Natural killer cell (primary cell): ENCODE results near the gene PBXIP1. TPM values are rescaled to one million over a fixed set of nuclear protein-coding genes. Genes with fewer than 3 reads are reported as not detected.

Experiments used
- ATAC-seq, 3 donors: fragments of 150-1000 bp in 2 of 3; fragments of 200-7000 bp in 1 of 3; cut with Tn5 transposase; 1 replicate in 1 of 3; 2 replicates in 2 of 3; pipeline ENCODE4 v1.10.0; 2021; ENCODE audit warnings: mild to moderate bottlenecking in 2 of 3, moderate library complexity in 2 of 3
- DNase-seq, 2 donors: peaks; one replicate each; pipeline versions ENCODE4 v3.0.0 to v3.0.0-alpha.2; 2013 to 2021; ENCODE audit warnings: mixed read lengths in 1 of 2
- H3K27ac ChIP-seq: one replicate; pipeline ENCODE4 v1.5.1; 2013; ENCODE audit warnings: mild to moderate bottlenecking, low read length
- H3K27me3 ChIP-seq: one replicate; pipeline ENCODE4 v1.6.1; 2013; ENCODE audit warnings: low read length; ENCODE audit not compliant: control insufficient read depth, insufficient read depth
- H3K36me3 ChIP-seq: one replicate; pipeline ENCODE4 v1.6.1; 2013; ENCODE audit warnings: low read length; ENCODE audit not compliant: control insufficient read depth, insufficient read depth
- H3K4me1 ChIP-seq: one replicate; pipeline ENCODE4 v1.6.1; 2013; ENCODE audit warnings: low read length; ENCODE audit not compliant: control insufficient read depth, insufficient read depth
- H3K4me3 ChIP-seq: one replicate; pipeline ENCODE4 v1.5.1; 2013; ENCODE audit warnings: low read length
- H3K9me3 ChIP-seq: one replicate; pipeline ENCODE4 v1.6.1; 2013; ENCODE audit warnings: low read length; ENCODE audit not compliant: control insufficient read depth, insufficient read depth
- H3K27ac Mint-ChIP-seq, 2 donors: one replicate each; pipeline ENCODE4 v1.8.0; 2022; ENCODE audit warnings: mild to moderate bottlenecking in 2 of 2, mixed read lengths in 2 of 2, moderate library complexity in 1 of 2
- H3K27me3 Mint-ChIP-seq, 2 donors: one replicate each; pipeline ENCODE4 v1.8.0; 2022; ENCODE audit warnings: low read depth in 2 of 2, mixed read lengths in 2 of 2
- H3K36me3 Mint-ChIP-seq: one replicate; pipeline ENCODE4 v1.8.0; 2022; ENCODE audit warnings: mixed read lengths
- H3K4me1 Mint-ChIP-seq, 2 donors: one replicate each; pipeline ENCODE4 v1.8.0; 2022; ENCODE audit warnings: mixed read lengths in 2 of 2
- H3K4me3 Mint-ChIP-seq: one replicate; pipeline ENCODE4 v1.8.0; 2022; ENCODE audit warnings: mild to moderate bottlenecking, moderate library complexity, mixed read lengths
- H3K9me3 Mint-ChIP-seq, 2 donors: one replicate each; pipeline ENCODE4 v1.8.0; 2022; ENCODE audit warnings: mixed read lengths in 2 of 2
- WGBS: methylation state at CpG from one replicate; pipeline ENCODE4 v1.1.7; 2013; ENCODE audit warnings: missing lambda C conversion rate; ENCODE audit not compliant: insufficient coverage; 5-methylcytosine and 5-hydroxymethylcytosine counted together
- intact Hi-C: fragments of 100-400 bp; cut with micrococcal nuclease; formaldehyde crosslinking; loops from one replicate; pipeline ENCODE4 v1.14.2; 2022
- total RNA-seq, 4 donors: library from RNA; stranded (reverse); fragments of 120-200 nt in 1 of 4; gene quantifications; one replicate each; pipeline versions ENCODE4 v1.2.3 to v1.2.4, GENCODE V29; 2013 to 2022
- TF ChIP-seq, protein P1 (sequence below): fragments of 200-600 bp; IDR thresholded peaks from one replicate; pipeline ENCODE4 v1.8.0; 2022; ENCODE audit warnings: antibody characterized with exemption

PBXIP1 gene
- total RNA-seq, 3 donors from 2014 or later (not counting 1 experiment from before 2014, with no cell fraction given), result 158 to 200 (median 197) TPM

DNA sequence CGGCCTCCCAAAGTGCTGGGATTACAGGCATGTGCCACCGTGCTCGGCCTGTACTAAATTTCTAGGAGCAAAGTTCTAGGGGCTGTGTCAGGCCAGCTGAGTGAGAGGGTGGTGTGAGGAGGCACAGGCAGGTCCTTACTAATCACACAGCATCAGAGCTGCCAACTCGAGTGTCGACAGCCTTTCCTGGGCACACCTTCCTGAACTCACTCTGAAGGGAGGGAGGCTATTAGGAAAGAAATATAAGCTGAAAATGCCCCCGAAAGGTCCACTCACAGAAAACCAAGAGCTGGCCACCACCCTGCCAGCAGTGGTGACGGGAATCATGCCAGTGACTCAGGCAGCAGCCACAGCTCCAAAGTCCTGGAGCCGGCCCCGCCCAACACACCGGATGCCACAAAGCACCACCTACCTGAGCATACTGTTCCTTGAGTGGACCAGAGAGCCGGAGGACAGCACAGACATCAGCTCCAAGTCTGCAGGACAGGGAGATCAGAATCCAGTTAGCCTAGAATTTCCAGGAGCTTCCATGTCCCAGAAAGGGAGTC is 23.9 kb downstream of the PBXIP1 start:
- TF ChIP-seq, protein P1, sequence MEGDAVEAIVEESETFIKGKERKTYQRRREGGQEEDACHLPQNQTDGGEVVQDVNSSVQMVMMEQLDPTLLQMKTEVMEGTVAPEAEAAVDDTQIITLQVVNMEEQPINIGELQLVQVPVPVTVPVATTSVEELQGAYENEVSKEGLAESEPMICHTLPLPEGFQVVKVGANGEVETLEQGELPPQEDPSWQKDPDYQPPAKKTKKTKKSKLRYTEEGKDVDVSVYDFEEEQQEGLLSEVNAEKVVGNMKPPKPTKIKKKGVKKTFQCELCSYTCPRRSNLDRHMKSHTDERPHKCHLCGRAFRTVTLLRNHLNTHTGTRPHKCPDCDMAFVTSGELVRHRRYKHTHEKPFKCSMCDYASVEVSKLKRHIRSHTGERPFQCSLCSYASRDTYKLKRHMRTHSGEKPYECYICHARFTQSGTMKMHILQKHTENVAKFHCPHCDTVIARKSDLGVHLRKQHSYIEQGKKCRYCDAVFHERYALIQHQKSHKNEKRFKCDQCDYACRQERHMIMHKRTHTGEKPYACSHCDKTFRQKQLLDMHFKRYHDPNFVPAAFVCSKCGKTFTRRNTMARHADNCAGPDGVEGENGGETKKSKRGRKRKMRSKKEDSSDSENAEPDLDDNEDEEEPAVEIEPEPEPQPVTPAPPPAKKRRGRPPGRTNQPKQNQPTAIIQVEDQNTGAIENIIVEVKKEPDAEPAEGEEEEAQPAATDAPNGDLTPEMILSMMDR, result no peak
- H3K27me3 Mint-ChIP-seq, result no peaks in the 10 kb centered on the region
- Histone ChIP-seq H3K9me3 (no peaks in the 10 kb centered on the region), H3K36me3 (peaks cover 11% of the 10 kb centered on the region), H3K27ac (no peak overlapping the region), H3K4me1 (peaks cover 9% of the 10 kb centered on the region), H3K27me3 (no peaks in the 10 kb centered on the region), H3K4me3 (no peak overlapping the region)
- H3K9me3 Mint-ChIP-seq, result no peaks in the 10 kb centered on the region
- WGBS, result over 99% methylated on average over 9 of the region's 11 CpGs
- ATAC-seq (no peak), DNase-seq (no peak)
- intact Hi-C loops, result no loop called here
- no peak overlapping the region for H3K27ac Mint-ChIP-seq
- H3K4me1 Mint-ChIP-seq, result peaks cover 8 to 14% of the 10 kb centered on the region in 2 donors
- no peak overlapping the region for H3K4me3 Mint-ChIP-seq
- H3K36me3 Mint-ChIP-seq, result no peaks in the 10 kb centered on the region

DNA sequence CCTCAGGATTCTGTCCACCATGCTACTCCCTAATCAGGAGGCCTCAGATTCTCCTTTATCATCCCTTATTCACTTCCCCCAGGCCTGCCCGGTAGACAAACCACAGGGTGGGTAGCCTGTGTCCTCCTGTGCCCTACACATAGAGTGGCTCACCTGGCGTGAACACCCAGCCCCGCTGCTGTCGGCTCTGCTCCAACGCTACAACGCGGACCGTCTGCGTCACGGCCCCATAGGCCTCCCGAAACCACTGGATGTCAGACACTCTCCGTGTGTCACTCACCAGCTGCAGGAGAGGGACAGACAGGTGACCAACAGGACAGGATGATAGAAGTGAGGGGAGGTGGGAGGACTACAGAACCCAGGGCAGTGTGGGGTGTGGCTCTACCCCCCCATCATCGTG is 29.7 kb downstream of the PBXIP1 start:
- intact Hi-C loops, result no loop called here
- Histone ChIP-seq H3K27me3 (no peaks in the 10 kb centered on the region), H3K4me3 (no peak overlapping the region), H3K4me1 (no peaks in the 10 kb centered on the region), H3K27ac (no peak overlapping the region), H3K36me3 (peaks cover 44% of the 10 kb centered on the region), H3K9me3 (no peaks in the 10 kb centered on the region)
- TF ChIP-seq, protein P1, result no peak
- H3K4me1 Mint-ChIP-seq, result peaks cover 0 to 11% of the 10 kb centered on the region in 2 donors
- WGBS, result 74% methylated on average over 13 of the region's 13 CpGs
- no peak for DNase-seq
- H3K4me3 Mint-ChIP-seq, result no peak overlapping the region
- no peaks in the 10 kb centered on the region for H3K27me3 Mint-ChIP-seq
- H3K27ac Mint-ChIP-seq, result no peak overlapping the region
- no peaks in the 10 kb centered on the region for H3K9me3 Mint-ChIP-seq
- H3K36me3 Mint-ChIP-seq, result no peaks in the 10 kb centered on the region
- ATAC-seq, result no peak

DNA sequence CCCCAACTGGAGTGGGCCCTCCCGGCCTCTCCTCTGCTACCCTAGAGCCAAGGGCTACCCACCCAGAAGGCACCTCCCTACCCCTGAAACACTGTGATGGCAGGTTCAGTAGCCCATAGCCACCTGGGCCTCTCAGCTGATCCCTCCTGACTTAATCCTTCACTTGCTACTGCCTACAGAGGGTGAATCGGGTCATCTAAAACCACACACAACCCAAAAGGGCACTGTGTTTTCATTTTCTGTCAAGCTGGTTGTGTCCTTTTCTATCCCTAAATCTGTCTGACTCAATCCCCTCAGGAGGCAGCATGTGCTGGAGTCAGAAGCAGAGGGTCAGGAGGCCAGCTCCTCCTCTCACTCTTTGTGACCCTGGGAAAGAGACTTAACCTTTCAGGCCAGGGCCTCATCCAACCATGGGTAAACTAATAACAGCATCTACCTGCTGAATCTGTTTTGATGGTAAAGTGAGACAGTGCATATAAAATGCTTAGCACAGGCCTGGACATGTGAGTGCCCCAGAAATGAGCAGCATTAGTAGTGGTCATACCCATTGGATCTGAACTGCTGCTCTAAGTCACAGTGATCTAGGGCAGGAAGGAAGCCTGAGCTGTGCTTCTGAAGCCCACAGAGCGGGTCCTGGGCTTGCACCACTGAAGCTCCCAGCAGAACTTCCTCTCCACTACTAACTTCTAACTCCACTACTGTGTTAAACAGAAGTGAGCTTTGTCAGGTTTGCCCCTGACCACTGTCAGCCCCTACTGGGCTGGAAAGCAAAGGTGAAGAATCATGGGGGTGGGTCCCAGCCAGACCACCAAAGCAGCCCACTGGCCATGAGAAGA is 30.3 kb downstream of the PBXIP1 start:
- ATAC-seq, result no peak

More for the DNA sequence above, 30.3 kb downstream of the PBXIP1 start:
- H3K4me1 ChIP-seq, result no peaks in the 10 kb centered on the region
- H3K4me3 Mint-ChIP-seq, result no peak overlapping the region
- no peaks in the 10 kb centered on the region for H3K9me3 ChIP-seq
- no peak overlapping the region for H3K4me3 ChIP-seq
- no peaks in the 10 kb centered on the region for H3K36me3 Mint-ChIP-seq
- peaks cover 44% of the 10 kb centered on the region for H3K36me3 ChIP-seq
- 75% methylated on average over 3 of the region's 3 CpGs for WGBS
- no peaks in the 10 kb centered on the region for H3K9me3 Mint-ChIP-seq
- no peak for DNase-seq
- H3K27ac ChIP-seq, result no peak overlapping the region
- peaks cover 0 to 11% of the 10 kb centered on the region in 2 donors for H3K4me1 Mint-ChIP-seq
- no peaks in the 10 kb centered on the region for H3K27me3 Mint-ChIP-seq
- TF ChIP-seq, protein P1, result no peak
- H3K27me3 ChIP-seq, result no peaks in the 10 kb centered on the region
- no peak overlapping the region for H3K27ac Mint-ChIP-seq
- intact Hi-C loops, result no loop called here
